ENCODE data around the gene KDM1A.
A peak's percentile ranks its signal among the peaks of the same experiment; 100 is the strongest.

KDM1A gene

DNA sequence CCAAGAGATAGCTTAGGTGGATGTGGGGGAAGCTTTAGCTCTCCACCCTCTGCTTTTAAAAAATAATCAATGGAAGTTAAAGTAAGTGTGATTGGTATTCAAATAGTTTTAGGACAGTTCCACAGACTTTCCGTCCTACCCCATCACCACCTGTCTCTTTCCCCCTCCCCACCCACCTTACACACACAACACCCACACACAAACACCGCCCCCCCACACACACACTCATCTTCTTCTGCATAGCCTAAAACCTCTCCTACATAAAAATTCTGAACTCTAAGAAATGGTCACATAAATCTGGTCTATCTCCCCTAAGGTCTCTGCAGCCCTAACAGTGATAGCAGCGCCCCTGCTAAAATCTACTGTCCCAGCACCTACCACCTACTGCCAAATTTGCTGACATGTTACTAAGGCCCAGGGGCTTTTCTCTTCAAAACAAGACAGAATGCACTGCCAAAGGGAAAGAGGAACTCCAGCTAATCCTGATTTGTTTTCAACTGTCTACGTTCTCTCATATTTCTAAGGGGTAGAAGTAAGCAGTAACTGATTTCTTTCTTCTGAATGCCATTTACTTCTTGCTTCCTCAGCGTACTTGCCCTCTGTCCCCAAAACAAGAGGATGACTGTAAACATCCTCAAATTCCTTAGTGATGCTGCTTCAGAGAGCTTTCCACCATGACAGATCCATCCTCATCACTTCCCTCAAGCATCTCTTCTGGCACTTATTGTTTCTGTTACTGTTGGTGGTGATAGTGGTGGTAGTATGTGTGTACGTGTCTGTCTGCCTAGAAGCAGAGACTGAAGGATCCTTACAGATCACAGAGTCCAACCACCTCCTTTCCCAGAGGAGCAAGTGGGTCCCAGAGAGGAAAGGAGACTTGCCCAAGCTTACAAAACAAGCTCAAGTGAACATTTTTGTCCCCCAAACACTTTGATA is 92.6 kb downstream of the KDM1A start:
- ChIA-PET CTCF (interaction anchor here (2.3 kb wide), 1 partner anchor 12 kb away, joined by 13 read pairs; no protein-coding TSS in a partner anchor), POLR2A (interaction anchor here (3.2 kb wide), 1 partner anchor 57 kb away, joined by 10 read pairs; the partner anchor contains the start of gene LUZP1)
- no peak for DNase-seq (ENCODE audit: extremely low spot score)

GRCh38 chr1:23114424-23115079 is 95.3 kb downstream of the KDM1A start:
- ChIA-PET POLR2A (no interaction called here), CTCF (no interaction called here)
- TF ChIP-seq FOXA1 (IDR thresholded peaks at IDR 0.05) (no peak), SUZ12 (IDR thresholded peaks at IDR 0.05) (no peak)
- no peak for DNase-seq (ENCODE audit: extremely low spot score)

More for the DNA sequence above, 92.6 kb downstream of the KDM1A start:
- no peak for TF ChIP-seq LEF1 (IDR thresholded peaks at IDR 0.05; ENCODE audit: borderline replicate concordance)
- TF ChIP-seq FOXM1 (IDR thresholded peaks at IDR 0.05; ENCODE audit: borderline replicate concordance), result no peak

GRCh38 chr1:23116216-23116836 is 97.1 kb downstream of the KDM1A start:
- no peak for DNase-seq (ENCODE audit: extremely low spot score)
- ChIA-PET POLR2A (no interaction called here), CTCF (interaction anchor here (0.6 kb wide), 1 partner anchor 42 kb away, joined by 4 read pairs; no protein-coding TSS in a partner anchor)
- no peak for TF ChIP-seq ELF4 (IDR thresholded peaks at IDR 0.05)
- TF ChIP-seq, protein P1, sequence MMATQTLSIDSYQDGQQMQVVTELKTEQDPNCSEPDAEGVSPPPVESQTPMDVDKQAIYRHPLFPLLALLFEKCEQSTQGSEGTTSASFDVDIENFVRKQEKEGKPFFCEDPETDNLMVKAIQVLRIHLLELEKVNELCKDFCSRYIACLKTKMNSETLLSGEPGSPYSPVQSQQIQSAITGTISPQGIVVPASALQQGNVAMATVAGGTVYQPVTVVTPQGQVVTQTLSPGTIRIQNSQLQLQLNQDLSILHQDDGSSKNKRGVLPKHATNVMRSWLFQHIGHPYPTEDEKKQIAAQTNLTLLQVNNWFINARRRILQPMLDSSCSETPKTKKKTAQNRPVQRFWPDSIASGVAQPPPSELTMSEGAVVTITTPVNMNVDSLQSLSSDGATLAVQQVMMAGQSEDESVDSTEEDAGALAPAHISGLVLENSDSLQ (IDR thresholded peaks at IDR 0.05), result peak; percentile 9; the same call in 1 of the 2 replicates
- no peak; the same call in 1 of the 2 replicates for TF ChIP-seq TARDBP (IDR thresholded peaks at IDR 0.05)
- TF ChIP-seq HDGF (IDR thresholded peaks at IDR 0.05; ENCODE audit: borderline replicate concordance), result no peak
- no peak for TF ChIP-seq SUZ12 (IDR thresholded peaks at IDR 0.05)
- TF ChIP-seq FOXK2 (IDR thresholded peaks at IDR 0.05), result no peak

GRCh38 chr1:23116921-23117699 is 97.8 kb downstream of the KDM1A start:
- no peak for DNase-seq (ENCODE audit: extremely low spot score)
- ChIA-PET POLR2A (no interaction called here), CTCF (no interaction called here)
- no peak for TF ChIP-seq SUZ12 (IDR thresholded peaks at IDR 0.05)

DNA sequence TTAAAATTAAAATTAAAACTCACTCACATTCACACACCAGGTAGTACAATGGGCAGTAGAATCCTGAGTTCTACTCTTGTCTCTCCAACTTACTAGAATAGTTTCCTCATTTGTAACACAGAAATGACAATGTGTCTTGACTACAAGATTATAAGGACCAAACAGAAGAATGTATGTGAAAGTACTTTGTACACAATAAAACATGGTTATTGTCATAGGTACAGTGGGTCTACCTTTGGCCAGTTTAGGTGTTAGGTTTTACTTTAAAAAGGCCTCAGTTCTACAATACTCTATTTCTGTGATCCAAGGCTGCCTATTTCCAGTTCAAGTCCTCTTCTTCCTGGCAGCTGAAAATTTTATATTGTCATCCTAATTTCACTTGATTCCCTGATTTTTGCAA is 99.1 kb downstream of the KDM1A start:
- CTCF ChIA-PET, result no interaction called here
- POLR2A ChIA-PET, result interaction anchor here (1.1 kb wide), 1 partner anchor 50 kb away, joined by 3 read pairs; the partner anchor contains the start of gene LUZP1
- no peak for DNase-seq (ENCODE audit: extremely low spot score)
- TF ChIP-seq L3MBTL2 (conservative IDR thresholded peaks at IDR 0.05), result no peak
- TF ChIP-seq SP1 (IDR thresholded peaks at IDR 0.05), result no peak
- TF ChIP-seq, protein P1 (IDR thresholded peaks at IDR 0.05), result no peak
- TF ChIP-seq FOXK2 (IDR thresholded peaks at IDR 0.05), result no peak
- TF ChIP-seq SUZ12 (IDR thresholded peaks at IDR 0.05), result no peak
- no peak for TF ChIP-seq FOXA1 (IDR thresholded peaks at IDR 0.05)
- no peak for TF ChIP-seq HDGF (IDR thresholded peaks at IDR 0.05; ENCODE audit: borderline replicate concordance)
- TF ChIP-seq FOXM1 (IDR thresholded peaks at IDR 0.05; ENCODE audit: borderline replicate concordance), result no peak
- TF ChIP-seq ARNT (IDR thresholded peaks at IDR 0.05), result no peak
- no peak for TF ChIP-seq CTBP1 (IDR thresholded peaks at IDR 0.05; ENCODE audit: borderline replicate concordance)
- TF ChIP-seq TARDBP (IDR thresholded peaks at IDR 0.05), result no peak
- TF ChIP-seq LEF1 (IDR thresholded peaks at IDR 0.05; ENCODE audit: borderline replicate concordance), result no peak
- TF ChIP-seq ELF4 (IDR thresholded peaks at IDR 0.05), result no peak
- TF ChIP-seq BHLHE40 (IDR thresholded peaks at IDR 0.05; ENCODE audit: borderline replicate concordance), result no peak
- no peak for TF ChIP-seq NFRKB (IDR thresholded peaks at IDR 0.05)
- no peak for TF ChIP-seq ZNF384 (IDR thresholded peaks at IDR 0.05)

DNA sequence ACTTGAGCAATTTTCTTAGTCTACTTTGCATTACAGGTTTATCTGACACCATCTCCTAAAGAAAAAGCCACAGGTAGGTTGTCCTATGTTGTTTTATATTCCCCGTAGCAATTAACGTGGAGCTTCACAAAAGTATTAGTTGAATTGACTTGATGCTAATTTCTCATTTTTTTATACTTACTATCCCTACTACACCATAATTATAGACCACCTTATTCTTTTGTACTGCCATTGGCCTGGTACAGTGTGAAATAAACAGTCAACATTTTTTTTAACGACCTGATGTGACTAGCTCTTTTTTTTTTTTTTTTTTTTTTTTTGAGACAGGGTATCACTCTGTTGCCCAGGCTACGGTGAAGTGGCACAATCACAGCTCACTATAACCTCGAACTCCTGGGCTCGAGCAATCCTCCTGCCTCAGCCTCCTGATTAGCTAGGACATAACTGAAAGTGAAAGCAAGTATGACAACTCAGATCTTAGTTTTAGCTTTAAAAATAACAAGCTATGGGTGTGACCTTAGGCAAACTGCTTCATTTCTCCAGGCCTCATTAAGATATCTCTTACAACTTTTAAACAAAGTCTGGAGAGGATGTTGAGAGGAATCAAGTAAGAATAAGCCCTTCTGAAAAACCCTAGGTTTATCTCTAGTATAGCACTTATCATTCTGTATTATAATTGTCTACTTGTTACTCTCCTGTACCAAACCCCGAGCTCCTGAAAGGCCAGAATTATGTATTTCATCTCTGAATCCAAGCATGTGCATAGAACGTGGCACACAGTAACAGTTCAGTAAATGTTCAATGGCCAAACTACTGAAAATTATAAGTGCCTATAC is 99.9 kb downstream of the KDM1A start:
- no peak for DNase-seq (ENCODE audit: extremely low spot score)
- TF ChIP-seq BHLHE40 (IDR thresholded peaks at IDR 0.05; ENCODE audit: borderline replicate concordance), result no peak
- TF ChIP-seq ZNF384 (IDR thresholded peaks at IDR 0.05), result peak; percentile 69
- ChIA-PET POLR2A (interaction anchor here (1.1 kb wide), 1 partner anchor 50 kb away, joined by 3 read pairs; the partner anchor contains the start of gene LUZP1), CTCF (interaction anchor here (0.6 kb wide), 2 partner anchors 48 to 75 kb away, joined by 3 to 5 read pairs; no protein-coding TSS in a partner anchor)
